ENCODE results near the gene PLAAT5.
"Not testable (repeated sequence)": the region's sequence is repeated elsewhere in the genome, so short reads cannot be mapped to it uniquely, and the experiment has no call there.

The PLAAT5 gene

DNA sequence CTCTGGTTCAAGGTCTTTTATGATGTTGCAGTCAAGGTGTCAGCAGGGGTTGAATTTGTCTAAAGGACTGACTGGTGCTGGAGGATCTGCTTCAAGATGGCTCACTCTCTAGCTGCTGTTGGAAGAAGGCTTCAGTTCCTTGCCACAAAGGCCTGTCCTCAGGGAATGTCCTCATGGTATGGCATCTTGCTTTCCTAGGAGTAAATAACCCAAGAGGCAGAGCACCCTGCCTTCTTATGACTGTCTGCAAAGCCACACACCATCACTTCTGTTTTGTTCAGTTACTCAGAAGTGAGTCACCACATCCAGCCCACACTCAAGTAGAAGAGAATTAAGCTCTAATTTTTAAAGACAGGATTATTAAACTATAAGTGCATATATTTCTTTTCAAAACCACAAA, 45.2 kb downstream of the PLAAT5 start:
- FAIRE-seq (no peak), DNase-seq (ENCODE audit: insufficient read length) (no peak)
- TF ChIP-seq POLR2AphosphoS5 (IDR thresholded peaks at IDR 0.05; ENCODE audit: low read depth, low read length) (no peak), POLR2A (IDR thresholded peaks at IDR 0.05; ENCODE audit: low read depth, low read length) (no peak), TAF1 (IDR thresholded peaks at IDR 0.05; ENCODE audit: borderline replicate concordance, low read depth, low read length) (no peak)

DNA sequence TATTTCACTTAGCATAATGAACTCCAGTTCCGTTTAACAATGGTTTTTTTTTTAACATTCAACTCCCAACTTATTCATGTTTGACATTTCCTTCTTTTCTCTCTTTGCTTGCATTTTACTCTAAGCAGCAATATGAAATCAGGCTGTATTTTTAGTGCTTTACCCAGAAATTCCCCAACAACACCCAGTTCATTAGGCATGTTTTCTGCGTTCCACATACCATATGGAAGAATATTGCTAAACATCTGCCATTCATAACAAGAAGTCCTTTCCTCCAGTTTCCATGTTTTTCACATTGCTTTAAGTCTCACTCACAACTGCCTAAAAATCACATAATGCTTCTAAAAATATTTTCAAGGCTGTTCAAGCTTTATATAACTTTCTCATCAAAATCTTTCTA, 45.8 kb downstream of the PLAAT5 start:
- no peak for FAIRE-seq
- TF ChIP-seq POLR2AphosphoS5 (IDR thresholded peaks at IDR 0.05; ENCODE audit: low read depth, low read length) = no peak
- TF ChIP-seq TAF1 (IDR thresholded peaks at IDR 0.05; ENCODE audit: borderline replicate concordance, low read depth, low read length) = no peak
- no peak for TF ChIP-seq POLR2A (IDR thresholded peaks at IDR 0.05; ENCODE audit: low read depth, low read length)
- DNase-seq (ENCODE audit: insufficient read length) = no peak

DNA sequence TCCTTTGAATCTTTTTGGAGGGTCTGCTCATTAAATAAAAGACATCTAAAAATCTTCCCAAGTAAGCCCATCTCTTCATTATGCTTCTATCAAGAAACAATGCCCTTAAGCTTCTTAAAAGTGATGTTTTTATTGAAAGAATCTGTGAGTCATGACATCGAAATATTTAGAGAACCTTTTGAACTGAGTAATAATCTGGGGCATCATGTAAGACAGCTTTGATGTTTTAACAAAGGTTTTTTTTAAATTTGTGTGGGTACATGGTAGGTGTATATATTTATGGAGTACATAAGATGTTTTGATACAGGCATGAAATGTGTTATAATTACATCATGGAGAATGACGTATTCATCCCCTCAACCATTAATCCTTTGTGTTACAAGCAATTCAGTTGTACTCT, 46.8 kb downstream of the PLAAT5 start:
- FAIRE-seq (no peak), DNase-seq (ENCODE audit: insufficient read length) (no peak)
- TF ChIP-seq POLR2A (IDR thresholded peaks at IDR 0.05; ENCODE audit: low read depth, low read length) (no peak), POLR2AphosphoS5 (IDR thresholded peaks at IDR 0.05; ENCODE audit: low read depth, low read length) (no peak), TAF1 (IDR thresholded peaks at IDR 0.05; ENCODE audit: borderline replicate concordance, low read depth, low read length) (no peak)

DNA sequence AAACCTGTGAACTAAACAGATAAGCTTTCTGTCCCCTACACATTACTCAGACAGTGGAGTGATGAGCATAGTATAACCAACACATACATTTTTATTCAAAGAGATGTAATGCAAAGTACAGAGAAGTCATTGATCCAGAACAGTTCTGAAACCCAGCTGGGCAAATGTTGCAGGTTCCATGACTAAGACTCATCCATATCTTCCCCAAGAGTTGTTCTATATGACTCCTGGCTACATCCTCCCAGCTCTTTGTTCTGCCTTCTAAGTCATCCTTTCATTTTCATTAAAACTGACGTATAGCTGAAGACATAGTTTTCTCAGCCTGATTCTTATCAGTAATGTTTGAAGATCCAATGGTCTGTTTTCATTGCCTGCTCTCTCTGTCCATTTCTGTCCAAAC, 47.3 kb downstream of the PLAAT5 start:
- FAIRE-seq (no peak), DNase-seq (ENCODE audit: insufficient read length) (no peak)
- TF ChIP-seq TAF1 (IDR thresholded peaks at IDR 0.05; ENCODE audit: borderline replicate concordance, low read depth, low read length) (no peak), POLR2AphosphoS5 (IDR thresholded peaks at IDR 0.05; ENCODE audit: low read depth, low read length) (no peak)

DNA sequence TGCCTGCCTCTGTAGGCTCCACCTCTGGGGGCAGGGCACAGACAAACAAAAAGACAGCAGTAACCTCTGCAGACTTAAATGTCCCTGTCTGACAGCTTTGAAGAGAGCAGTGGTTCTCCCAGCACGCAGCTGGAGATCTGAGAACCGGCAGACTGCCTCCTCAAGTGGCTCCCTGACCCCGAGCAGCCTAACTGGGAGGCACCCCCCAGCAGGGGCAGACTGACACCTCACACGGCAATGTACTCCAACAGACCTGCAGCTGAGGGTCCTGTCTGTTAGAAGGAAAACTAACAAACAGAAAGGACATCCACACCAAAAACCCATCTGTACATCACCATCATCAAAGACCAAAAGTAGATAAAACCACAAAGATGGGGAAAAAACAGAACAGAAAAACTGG, 55.1 kb downstream of the PLAAT5 start:
- DNase-seq (ENCODE audit: insufficient read length); FAIRE-seq: not testable (repeated sequence)

DNA sequence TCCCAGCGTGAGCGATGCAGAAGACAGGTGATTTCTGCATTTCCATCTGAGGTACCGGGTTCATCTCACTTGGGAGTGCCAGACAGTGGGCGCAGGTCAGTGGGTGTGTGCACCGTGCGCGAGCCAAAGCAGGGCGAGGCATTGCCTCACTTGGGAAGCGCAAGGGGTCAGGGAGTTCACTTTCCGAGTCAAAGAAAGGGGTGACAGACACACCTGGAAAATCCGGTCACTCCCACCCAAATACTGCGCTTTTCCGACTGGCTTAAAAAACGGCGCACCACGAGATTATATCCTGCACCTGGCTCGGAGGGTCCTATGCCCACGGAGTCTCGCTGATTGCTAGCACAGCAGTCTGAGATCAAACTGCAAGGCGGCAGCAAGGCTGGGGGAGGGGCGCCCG, 55.6 kb downstream of the PLAAT5 start:
- not testable (repeated sequence) for DNase-seq (ENCODE audit: insufficient read length); FAIRE-seq

DNA sequence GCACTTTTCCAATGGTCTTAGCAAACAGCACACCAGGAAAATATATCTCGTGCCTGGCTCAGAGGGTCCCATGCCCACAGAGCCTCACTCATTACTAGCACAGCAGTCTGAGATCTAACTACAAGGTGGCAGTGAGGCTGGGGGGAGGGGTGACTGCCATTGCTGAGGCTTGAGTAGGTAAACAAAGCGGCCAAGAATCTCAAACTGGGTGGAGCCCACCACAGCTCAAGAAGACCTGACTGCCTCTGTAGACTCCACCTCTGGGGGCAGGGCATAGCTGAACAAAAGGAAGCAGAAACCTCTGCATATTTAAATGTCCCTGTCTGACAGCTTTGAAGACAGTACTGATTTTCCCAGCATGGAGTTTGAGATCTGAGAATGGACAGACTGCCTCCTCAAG, 60.2 kb downstream of the PLAAT5 start:
- FAIRE-seq; DNase-seq (ENCODE audit: insufficient read length): not testable (repeated sequence)

DNA sequence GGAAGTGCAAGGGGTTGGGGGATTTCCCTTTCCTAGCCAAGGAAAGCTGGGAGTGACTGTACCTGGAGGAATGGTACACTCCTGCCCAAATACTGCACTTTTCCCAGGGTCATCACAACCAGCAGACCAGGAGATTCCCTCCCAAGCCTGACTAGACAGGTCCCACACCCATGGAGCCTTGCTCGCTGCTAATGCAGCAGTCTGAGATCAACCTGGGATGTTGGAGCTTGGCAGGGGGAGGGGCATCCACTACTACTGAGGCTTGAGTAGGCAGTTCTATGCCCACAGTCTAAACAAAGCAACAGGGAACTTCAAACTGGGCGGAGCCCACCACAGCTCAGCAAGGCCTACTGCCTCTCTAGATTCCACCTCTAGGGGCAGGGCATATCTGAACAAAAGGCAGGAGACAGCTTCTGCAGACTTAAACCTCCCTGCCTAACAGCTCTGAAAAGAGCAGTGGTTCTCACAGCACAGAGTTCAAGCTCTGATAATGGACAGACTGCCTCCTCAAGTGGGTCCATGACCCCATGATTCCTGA, 62.9 kb downstream of the PLAAT5 start:
- no peak for TF ChIP-seq TAF1 (IDR thresholded peaks at IDR 0.05; ENCODE audit: borderline replicate concordance, low read depth, low read length)
- no peak for TF ChIP-seq POLR2A (IDR thresholded peaks at IDR 0.05; ENCODE audit: low read depth, low read length)
- no peak for TF ChIP-seq POLR2AphosphoS5 (IDR thresholded peaks at IDR 0.05; ENCODE audit: low read depth, low read length)
- FAIRE-seq (no peak), DNase-seq (ENCODE audit: insufficient read length) (no peak)

DNA sequence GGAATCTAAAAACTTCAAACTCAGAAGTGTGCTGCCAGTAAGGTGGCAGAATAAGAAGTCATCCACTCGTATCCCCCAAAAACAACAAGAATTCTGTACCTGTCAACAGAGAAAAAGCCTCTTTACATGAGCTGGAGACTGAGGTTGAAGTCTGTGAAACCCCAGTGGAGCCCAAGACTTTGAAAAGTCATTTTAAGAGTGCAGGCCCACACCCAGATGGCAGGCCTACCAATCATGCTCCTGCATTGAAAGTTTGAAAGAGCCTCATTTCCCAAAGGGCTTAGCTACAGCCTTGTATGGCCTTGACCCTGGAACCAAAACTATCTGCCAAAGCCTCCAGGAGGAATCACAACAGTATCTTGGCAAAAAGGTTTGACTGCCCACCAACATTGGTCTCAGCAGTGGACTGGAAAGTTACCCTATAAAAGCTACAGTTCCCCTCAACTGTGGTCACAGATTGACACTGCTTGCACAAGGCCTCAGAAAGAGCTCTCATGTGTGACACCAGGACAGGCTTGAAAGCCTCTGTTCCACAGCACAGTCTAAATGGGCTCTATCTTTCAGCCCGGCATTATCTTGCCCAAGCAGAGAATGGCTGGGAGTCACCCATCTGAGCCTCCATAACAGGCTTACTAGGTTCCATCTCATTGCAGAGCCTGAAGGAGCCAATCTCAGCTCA, 73.7 kb downstream of the PLAAT5 start:
- DNase-seq (ENCODE audit: insufficient read length) = no peak
- FAIRE-seq = no peak
- no peak for TF ChIP-seq POLR2AphosphoS5 (IDR thresholded peaks at IDR 0.05; ENCODE audit: low read depth, low read length)
- TF ChIP-seq TAF1 (IDR thresholded peaks at IDR 0.05; ENCODE audit: borderline replicate concordance, low read depth, low read length) = no peak
- no peak for TF ChIP-seq POLR2A (IDR thresholded peaks at IDR 0.05; ENCODE audit: low read depth, low read length)

All from GM12892 (cell line).